Testis (tissue), 3 donors: ENCODE results near the gene SOX2. TPM values are rescaled to one million over a fixed set of nuclear protein-coding genes. Genes with fewer than 3 reads are reported as not detected.
A peak's percentile ranks its signal among the peaks of the same experiment; 100 is the strongest.

Experiments used
- DNase-seq: peaks from one replicate; pipeline ENCODE4 v3.0.0-alpha.2; 2019
- H3K27ac ChIP-seq, 2 donors: fragments of 200-600 bp; sonication (generic); one replicate each; pipeline ENCODE4 v1.5.1; 2019
- H3K27me3 ChIP-seq: fragments of 200-600 bp; sonication (generic); one replicate; pipeline ENCODE4 v1.5.1; 2019
- H3K36me3 ChIP-seq: fragments of 200-600 bp; sonication (generic); one replicate; pipeline ENCODE4 v1.5.1; 2017; ENCODE audit warnings: low read depth; ENCODE audit errors: missing control alignments
- H3K4me1 ChIP-seq: fragments of 200-600 bp; sonication (generic); one replicate; pipeline ENCODE4 v1.5.1; 2019
- H3K4me3 ChIP-seq, 2 donors: fragments of 200-600 bp; sonication (generic); one replicate each; pipeline ENCODE4 v1.5.1; 2017 to 2019
- H3K9me3 ChIP-seq: fragments of 200-600 bp; sonication (generic); one replicate; pipeline ENCODE4 v1.5.1; 2017
- POLR2A ChIP-seq: fragments of 450-650 bp; IDR thresholded peaks from one replicate; pipeline ENCODE4 v1.6.1; 2017; ENCODE audit warnings: antibody characterized with exemption, mild to moderate bottlenecking, moderate library complexity
- WGBS, 2 donors: methylation state at CpG; one replicate each; pipeline ENCODE4 v1.1.5; 2018; 5-methylcytosine and 5-hydroxymethylcytosine counted together
- intact Hi-C: fragments of 100-400 bp; cut with DNase I; formaldehyde crosslinking; loops from one replicate; pipeline ENCODE4 v1.15.1; 2023; ENCODE audit warnings: low total_unique reads
- polyA plus RNA-seq: library from polyadenylated mRNA; stranded (reverse); fragments of 350-450 nt; fragmentation: Illumina TruSeq; extraction: RNeasy Lipid Tissue Mini Kit (QIAGEN cat#74804); gene quantifications from one replicate; pipeline ENCODE4 v1.2.3, GENCODE V29; 2014; ENCODE audit warnings: low read depth, low replicate concordance; ENCODE audit not compliant: insufficient read depth
- total RNA-seq, 2 donors: library from RNA; depleted of rRNA; stranded (reverse); fragments of >200 nt; gene quantifications; one replicate each; pipeline ENCODE4 v1.2.3, GENCODE V29; 2016
- TF ChIP-seq, protein P1 (sequence below), 3 experiments: fragments of 450-650 bp in 2 of 3; fragments of 200-600 bp in 1 of 3; sonication (generic) in 1 of 3; IDR thresholded peaks; one replicate each; pipeline ENCODE4 v1.5.1; 2016 to 2019; ENCODE audit warnings: antibody characterized with exemption in 3 of 3, mild to moderate bottlenecking in 2 of 3, moderate library complexity in 1 of 3

SOX2 gene
- total and polyA plus RNA-seq, 3 donors from 2014 or later = 5.1 to 7.8 (median 7.2) TPM

DNA sequence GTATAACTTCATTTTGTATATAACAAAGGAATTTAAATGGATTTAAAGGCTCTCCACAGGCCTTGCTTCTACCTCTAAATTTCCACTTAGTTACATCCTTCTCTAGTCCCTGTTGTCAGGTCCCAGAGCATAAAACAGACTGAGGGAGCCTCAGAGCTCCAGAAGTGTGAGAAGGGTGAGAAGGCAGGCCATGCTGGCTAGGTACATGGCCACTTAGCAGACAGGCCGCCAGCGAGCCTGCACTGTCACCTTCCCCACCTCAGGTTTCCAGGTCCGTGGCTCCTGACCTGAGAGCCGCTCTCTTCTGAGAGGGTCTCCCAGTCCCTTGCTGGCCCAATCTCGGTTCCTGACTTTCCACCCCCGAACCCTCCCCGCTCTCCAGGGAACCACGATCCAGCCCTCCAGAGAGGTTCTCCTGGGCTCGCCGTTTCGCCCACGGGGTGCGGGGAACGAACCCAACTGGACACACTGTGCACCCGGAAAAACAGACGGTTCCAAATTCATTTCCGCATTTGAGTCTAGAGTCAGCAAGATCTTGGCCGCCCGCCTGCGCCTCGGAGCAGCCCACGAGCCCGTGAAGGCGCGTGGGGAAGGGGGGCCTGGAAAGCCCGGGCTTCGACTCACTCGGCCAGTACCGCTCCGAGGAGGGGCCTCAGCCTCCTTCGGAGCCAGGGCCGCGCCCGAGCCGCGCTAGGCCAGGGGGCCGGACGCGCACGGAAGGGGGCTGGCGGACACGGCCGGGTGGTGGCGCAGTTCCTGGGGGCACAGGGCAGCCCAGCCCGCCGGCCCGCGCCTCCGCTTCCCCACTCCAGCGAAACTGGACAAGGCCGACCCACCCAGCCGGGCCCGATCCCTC is 16.7 kb upstream of the SOX2 start:
- Histone ChIP-seq H3K4me3 (peak overlapping the region; percentile 61 to 65), H3K4me1 (peaks cover 7% of the 10 kb centered on the region), H3K9me3 (no peaks in the 10 kb centered on the region), H3K27ac (peak overlapping the region; percentile 81 to 87), H3K36me3 (no peaks in the 10 kb centered on the region), H3K27me3 (no peaks in the 10 kb centered on the region)
- intact Hi-C loops = no loop called here
- 4 to 30% methylated on average over 4 to 51 of the region's 53 CpGs for WGBS, 2 donors
- peak; percentile 82 for DNase-seq
- no peak for TF ChIP-seq POLR2A
- TF ChIP-seq, protein P1, sequence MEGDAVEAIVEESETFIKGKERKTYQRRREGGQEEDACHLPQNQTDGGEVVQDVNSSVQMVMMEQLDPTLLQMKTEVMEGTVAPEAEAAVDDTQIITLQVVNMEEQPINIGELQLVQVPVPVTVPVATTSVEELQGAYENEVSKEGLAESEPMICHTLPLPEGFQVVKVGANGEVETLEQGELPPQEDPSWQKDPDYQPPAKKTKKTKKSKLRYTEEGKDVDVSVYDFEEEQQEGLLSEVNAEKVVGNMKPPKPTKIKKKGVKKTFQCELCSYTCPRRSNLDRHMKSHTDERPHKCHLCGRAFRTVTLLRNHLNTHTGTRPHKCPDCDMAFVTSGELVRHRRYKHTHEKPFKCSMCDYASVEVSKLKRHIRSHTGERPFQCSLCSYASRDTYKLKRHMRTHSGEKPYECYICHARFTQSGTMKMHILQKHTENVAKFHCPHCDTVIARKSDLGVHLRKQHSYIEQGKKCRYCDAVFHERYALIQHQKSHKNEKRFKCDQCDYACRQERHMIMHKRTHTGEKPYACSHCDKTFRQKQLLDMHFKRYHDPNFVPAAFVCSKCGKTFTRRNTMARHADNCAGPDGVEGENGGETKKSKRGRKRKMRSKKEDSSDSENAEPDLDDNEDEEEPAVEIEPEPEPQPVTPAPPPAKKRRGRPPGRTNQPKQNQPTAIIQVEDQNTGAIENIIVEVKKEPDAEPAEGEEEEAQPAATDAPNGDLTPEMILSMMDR (IDR thresholded peaks at IDR 0.05) = peak in 1 of 3 experiments; percentile 27

DNA sequence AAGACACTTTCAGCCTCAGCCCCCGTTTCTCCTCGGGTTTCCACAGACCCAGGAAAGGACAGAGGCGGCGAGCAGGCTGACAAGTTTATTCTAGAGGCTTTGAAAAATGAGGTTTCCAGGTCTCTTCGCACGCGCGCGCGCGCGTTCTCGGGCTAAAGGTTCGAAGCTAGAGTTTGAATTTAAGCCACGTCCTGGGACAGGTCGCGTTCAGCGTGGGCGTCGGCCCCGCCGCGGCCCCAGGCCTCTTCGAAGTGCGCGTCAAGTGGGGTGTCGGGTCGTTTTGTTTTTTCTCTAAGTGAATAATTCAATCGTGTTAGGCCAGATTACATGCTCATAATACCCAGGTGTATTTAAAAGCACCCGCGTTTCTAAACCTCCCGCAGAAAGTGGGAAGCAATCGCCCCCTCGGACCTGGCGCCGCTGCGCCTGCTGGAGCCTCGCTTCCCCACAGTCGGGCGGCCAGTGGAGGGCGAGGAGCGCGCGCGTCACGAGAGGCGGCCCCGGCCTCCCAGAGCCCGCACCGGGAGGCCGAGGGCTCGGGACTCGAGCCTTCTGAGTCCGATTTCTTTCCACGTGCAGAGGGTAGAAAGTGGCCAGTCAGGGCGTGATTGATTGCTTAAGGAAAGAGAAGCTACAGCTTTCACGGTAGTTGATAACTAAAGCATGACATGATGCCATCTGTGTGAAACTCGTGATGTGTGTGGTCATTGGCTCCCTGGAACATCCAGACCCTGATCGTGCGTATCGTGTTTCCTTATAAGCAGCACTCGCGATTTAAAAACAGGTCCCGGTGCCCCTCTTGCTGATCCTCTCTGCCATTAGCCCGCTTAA is 15.8 kb upstream of the SOX2 start:
- Histone ChIP-seq H3K27ac (peak overlapping the region; percentile 81 to 87), H3K4me1 (peaks cover 10% of the 10 kb centered on the region), H3K9me3 (no peaks in the 10 kb centered on the region), H3K4me3 (peak overlapping the region; percentile 61 to 65), H3K27me3 (no peaks in the 10 kb centered on the region), H3K36me3 (no peaks in the 10 kb centered on the region)
- WGBS, 2 donors = 1 to 2% methylated on average over 17 to 64 of the region's 65 CpGs
- TF ChIP-seq, protein P1 (IDR thresholded peaks at IDR 0.05) = no peak
- no peak for TF ChIP-seq POLR2A
- DNase-seq = peak; percentile 56
- intact Hi-C loops = no loop called here

DNA sequence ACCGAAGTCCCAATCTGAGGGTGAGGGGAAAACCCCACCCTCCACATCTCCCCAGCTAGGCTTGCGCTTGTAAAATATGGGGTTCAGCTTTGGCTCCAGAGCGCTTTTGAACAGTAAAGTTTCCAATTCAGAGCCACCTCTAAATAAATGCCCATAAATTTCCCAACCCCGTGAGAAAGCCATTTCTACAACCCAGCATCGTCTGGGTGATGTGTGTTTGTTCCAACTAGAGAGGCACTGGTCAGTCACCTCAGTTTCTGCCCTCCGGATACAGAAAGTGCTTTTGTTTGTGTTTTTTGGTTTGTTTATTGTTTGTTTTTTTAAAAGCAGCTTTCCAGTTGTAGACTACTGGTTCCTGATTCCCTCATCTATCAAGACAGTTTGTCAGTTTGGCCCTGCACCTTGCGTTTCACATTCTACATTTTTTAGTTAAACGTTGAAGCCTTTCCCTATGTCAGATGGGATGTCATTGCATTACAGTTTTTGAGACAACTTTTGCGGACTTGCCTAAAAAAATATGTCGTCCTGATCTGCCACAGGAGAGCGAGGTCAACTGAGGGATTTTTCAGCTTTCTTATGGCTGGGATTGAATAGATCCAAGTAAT is 15.0 kb upstream of the SOX2 start:
- no peak for DNase-seq
- intact Hi-C loops = no loop called here
- no peaks in the 10 kb centered on the region for H3K36me3 ChIP-seq
- peaks cover 12% of the 10 kb centered on the region for H3K4me1 ChIP-seq
- no peaks in the 10 kb centered on the region for H3K27me3 ChIP-seq
- H3K9me3 ChIP-seq = no peaks in the 10 kb centered on the region
- no peak for TF ChIP-seq POLR2A
- TF ChIP-seq, protein P1 (IDR thresholded peaks at IDR 0.05) = no peak
- H3K27ac ChIP-seq = peak overlapping the region; percentile 81 to 87
- 11 to 12% methylated on average over 11 of the region's 11 CpGs for WGBS, 2 donors
- H3K4me3 ChIP-seq = no peak overlapping the region

DNA sequence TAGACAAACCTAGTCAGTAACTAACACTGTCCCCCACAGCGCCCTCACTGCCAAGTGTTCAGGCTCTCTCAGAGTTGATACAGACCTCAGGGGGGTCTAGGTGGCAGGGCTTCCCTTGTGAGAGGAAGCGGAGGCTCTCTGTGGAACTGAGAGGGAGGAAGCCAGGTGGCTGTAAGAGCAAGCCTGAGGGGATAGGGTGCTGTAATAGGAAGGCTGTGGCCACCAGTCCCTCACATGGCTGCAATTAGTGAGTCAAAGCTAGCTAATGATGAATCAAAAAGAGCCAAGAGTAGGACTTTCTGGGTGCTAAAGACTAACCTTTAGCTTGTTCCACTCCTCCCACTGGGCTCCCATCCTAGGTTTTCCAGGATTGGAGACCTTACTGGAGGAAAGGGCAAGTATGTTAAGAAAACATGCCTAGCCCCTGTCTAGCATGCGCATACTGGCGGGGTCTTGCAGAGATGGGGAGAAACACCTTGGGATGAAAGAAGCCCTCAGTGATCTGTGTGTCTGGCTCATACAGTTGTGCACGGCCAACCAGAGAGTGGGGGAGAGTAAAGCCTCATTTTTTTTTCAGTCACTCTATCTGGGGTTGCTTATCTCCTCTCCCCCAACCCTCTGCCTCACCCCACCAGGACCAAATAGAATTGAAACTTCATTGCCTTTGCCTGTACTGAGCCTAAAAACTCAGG is 13.3 kb upstream of the SOX2 start:
- WGBS, 2 donors = 53 to 55% methylated on average over 5 of the region's 5 CpGs
- intact Hi-C loops = no loop called here
- Histone ChIP-seq H3K36me3 (no peaks in the 10 kb centered on the region), H3K4me3 (no peak overlapping the region), H3K27me3 (no peaks in the 10 kb centered on the region), H3K4me1 (peaks cover 12% of the 10 kb centered on the region), H3K27ac (peak overlapping the region in 1 of 2 donors; percentile 68), H3K9me3 (no peaks in the 10 kb centered on the region)
- TF ChIP-seq, protein P1 (IDR thresholded peaks at IDR 0.05) = no peak
- TF ChIP-seq POLR2A = no peak
- no peak for DNase-seq
